GM12873 (cell line): ENCODE results near the gene MEGF6.

Experiments
- CTCF ChIP-seq: IDR thresholded peaks from 2 replicates; pipeline ENCODE4 v1.5.1; 2012; ENCODE audit warnings: low read depth, mild to moderate bottlenecking, moderate library complexity, low read length, control low read depth; ENCODE audit not compliant: insufficient read depth; ENCODE audit errors: missing control alignments

Gene MEGF6

GRCh38 chr1:3593334-3593733 is 18.0 kb downstream of the MEGF6 start:
- no peak for TF ChIP-seq CTCF

DNA sequence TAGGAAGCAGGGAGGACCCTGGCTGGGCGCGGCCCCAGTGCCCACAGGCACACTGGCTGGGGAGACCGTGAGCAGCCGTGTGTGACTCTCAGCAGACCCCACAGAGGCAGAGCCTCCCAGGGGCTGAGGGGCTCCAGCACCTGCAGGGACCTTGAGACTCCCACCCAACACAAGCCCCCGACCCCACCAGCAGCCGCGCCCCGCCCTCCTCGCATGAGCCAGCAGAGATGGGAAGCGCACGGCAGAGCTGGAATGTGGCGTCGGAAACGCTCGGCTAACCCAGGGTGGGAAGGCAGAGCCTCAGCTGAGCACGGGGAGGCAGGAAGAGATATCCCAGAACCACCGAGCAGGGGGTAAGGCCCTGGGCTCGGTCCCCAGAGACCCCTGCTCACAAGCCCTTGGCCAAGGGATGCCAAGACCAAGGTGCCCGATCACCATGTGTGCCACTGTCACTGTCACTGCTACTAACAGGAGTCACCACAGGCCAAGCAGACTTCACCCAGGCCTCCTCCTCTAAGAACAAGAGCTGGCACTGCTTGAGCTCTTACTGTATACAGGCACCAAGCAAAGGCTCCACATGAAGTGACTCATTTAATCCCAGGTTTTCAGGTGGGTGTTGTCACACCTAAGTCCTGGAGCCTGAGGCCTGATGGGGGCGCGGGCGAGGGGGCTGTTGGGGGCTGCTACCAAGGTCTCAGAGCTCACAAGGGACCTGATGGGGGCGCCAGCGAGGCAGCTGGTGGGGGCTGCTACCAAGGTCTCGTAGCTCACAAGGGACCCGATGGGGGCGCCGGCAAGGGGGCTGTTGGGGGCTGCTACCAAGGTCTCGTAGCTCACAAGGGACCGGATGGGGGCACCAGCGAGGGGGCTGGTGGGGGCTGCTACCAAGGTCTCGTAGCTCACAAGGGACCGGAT is 20.1 kb downstream of the MEGF6 start:
- no peak for TF ChIP-seq CTCF

DNA sequence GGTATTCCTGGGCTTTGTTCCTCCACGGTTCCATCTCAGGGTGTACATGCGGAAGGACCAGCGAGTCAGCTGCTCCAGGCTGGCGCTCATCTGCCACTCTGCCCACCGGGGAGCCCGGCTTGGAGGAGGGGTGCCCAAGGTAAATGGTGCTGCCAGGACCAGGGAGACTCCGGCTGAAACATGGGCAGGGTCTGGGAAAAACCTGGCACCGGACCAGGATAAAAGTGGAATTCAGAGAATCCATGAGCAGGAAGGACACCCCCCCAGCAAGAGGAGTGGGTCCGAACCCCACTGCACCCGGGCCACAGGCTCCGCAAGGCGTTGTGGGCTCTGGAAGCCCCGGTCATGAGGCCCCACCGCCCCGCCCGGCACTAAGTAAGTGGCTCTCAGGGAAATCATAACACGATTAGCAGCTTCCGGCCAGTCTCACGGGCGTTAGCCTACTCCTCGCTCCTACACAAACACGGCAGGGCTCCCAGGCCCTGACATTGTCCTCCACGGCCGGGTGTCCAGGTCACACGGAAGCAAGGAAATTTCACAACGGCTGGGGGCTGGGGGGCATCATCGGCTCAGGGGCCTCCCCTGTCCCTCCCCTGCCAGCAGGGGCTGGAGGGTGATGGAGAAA is 21.1 kb downstream of the MEGF6 start:
- TF ChIP-seq CTCF, result no peak

GRCh38 chr1:3588395-3588794 is 22.9 kb downstream of the MEGF6 start:
- TF ChIP-seq CTCF, result no peak

DNA sequence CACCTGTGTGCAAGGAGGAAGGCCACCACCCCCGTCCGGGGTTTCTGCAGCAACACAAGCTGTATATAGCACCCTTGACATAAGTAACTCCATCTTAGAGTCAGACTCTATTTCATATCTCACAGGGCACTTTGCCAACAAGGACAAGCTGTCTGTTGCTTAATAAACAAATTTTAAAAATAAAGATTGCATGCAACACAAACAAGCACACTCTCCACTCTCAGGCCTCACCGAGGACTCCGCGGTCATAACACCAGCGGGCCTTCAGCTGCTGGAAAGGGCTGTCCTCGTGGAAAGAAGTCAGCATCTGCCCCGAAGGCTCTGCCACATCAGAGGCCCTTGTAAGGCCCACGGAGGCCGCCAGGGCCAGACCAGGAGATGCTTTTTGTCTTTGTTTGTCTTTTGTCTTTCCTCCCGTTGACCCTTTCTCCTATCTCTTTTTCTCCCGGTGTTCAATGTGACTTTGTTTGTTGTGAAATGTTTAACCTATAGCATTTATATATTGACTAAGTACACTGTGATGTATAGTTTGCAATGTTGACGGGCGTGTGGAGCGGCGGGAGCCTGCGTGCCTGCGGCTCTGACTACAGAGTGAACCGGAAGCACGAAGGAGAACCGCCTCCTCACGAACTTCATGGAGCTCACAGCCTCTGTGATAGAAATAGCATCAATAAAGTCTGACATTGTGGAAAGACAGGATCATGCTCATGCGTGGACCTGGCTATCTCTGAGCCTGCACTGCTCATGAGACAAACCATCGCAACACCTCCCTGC is 24.1 kb downstream of the MEGF6 start:
- no peak for TF ChIP-seq CTCF

- no peak for TF ChIP-seq CTCF
Measured at GRCh38 chr1:3585940-3586568, 25.3 kb downstream of the MEGF6 start.

- TF ChIP-seq CTCF, result no peak
Measured at GRCh38 chr1:3584915-3585314, 26.4 kb downstream of the MEGF6 start.
